Heart left ventricle (tissue), 16 donors: Measurements from ENCODE around the gene THAP3. TPM values are rescaled to one million over a fixed set of nuclear protein-coding genes. Genes with fewer than 3 reads are reported as not detected.

Source experiments
- ATAC-seq, 4 donors: fragments of 200-7000 bp; cut with Tn5 transposase; one replicate each; pipeline ENCODE4 v1.9.1; 2020 to 2022; ENCODE audit warnings: moderate library complexity in 4 of 4, mild to moderate bottlenecking in 3 of 4, moderate number of reproducible peaks in 1 of 4
- DNase-seq, 5 donors: peaks; one replicate each; pipeline ENCODE4 v3.0.0-alpha.2; 2020
- H3K27ac ChIP-seq, 12 donors: fragments of 200-600 bp; sonication (generic) in 4 of 12; one replicate each; pipeline versions ENCODE4 v1.5.0 to v1.8.0; 2016 to 2022; ENCODE audit warnings: mild to moderate bottlenecking in 2 of 12
- H3K27me3 ChIP-seq, 9 donors: fragments of 200-600 bp; sonication (generic) in 2 of 9; one replicate each; pipeline versions ENCODE4 v1.5.1 to v1.8.0; 2016 to 2022; ENCODE audit warnings: mild to moderate bottlenecking in 3 of 9
- H3K36me3 ChIP-seq, 9 donors: fragments of 200-600 bp; sonication (generic) in 2 of 9; one replicate each; pipeline versions ENCODE4 v1.5.0 to v1.8.0; 2018 to 2022; ENCODE audit warnings: mild to moderate bottlenecking in 2 of 9
- H3K4me1 ChIP-seq, 12 donors: fragments of 200-600 bp; sonication (generic) in 4 of 12; one replicate each; pipeline versions ENCODE4 v1.5.0 to v1.8.0; 2016 to 2022; ENCODE audit warnings: mild to moderate bottlenecking in 3 of 12
- H3K4me3 ChIP-seq, 12 donors: fragments of 200-600 bp; sonication (generic) in 4 of 12; one replicate each; pipeline versions ENCODE4 v1.5.0 to v1.8.0; 2017 to 2022; ENCODE audit warnings: mild to moderate bottlenecking in 9 of 12, moderate library complexity in 4 of 12
- H3K9me3 ChIP-seq, 12 donors: fragments of 200-600 bp; sonication (generic) in 4 of 12; one replicate each; pipeline versions ENCODE4 v1.5.0 to v1.8.0; 2016 to 2022; ENCODE audit warnings: mild to moderate bottlenecking in 1 of 12
- CTCF ChIP-seq, 12 donors: fragments of 200-600 bp; sonication (generic) in 4 of 12; IDR thresholded peaks; one replicate each; pipeline versions ENCODE4 v1.5.0 to v1.8.0; 2018 to 2022; ENCODE audit warnings: antibody characterized with exemption in 12 of 12, mild to moderate bottlenecking in 5 of 12
- POLR2A ChIP-seq, 2 donors: fragments of 450-650 bp; IDR thresholded peaks; one replicate each; pipeline ENCODE4 v1.6.1; 2017; ENCODE audit warnings: antibody characterized with exemption in 2 of 2, mild to moderate bottlenecking in 2 of 2, moderate library complexity in 2 of 2
- WGBS, 4 donors: extraction: QIAGEN DNeasy Blood & Tissue Kit in 2 of 4; methylation state at CpG; one replicate each; pipeline versions ENCODE4 v1.1.5 to v1.1.7; 2013 to 2018; 5-methylcytosine and 5-hydroxymethylcytosine counted together
- intact Hi-C, 10 donors: fragments of 100-400 bp; cut with DNase I; formaldehyde crosslinking; loops; one replicate each; pipeline versions ENCODE4 v1.11.1 to v1.14.2; 2022
- polyA plus RNA-seq, 2 donors: library from polyadenylated mRNA; stranded (reverse); fragments of 200-250 nt; gene quantifications; one replicate each; pipeline ENCODE4 v1.2.3, GENCODE V29; 2013
- total RNA-seq, 9 donors: library from RNA; depleted of rRNA in 2 of 9; stranded (reverse); fragments of >200 nt in 2 of 9; fragmentation: NEBNext Ultra II Directional in 3 of 9; extraction: Animal tissue kit (Norgen Biotek cat#: 25700) in 3 of 9; gene quantifications; one replicate each; pipeline versions ENCODE4 v1.1.0 to v1.2.4, GENCODE V29; 2016 to 2023
- donor health status: ischemic (EF 13 %, LVEDD 7.1; RV severe dilation, severe dysfunction).
- donor health status: healthy with polysubstance abuse.
- donor health status: DM: no; HTN: yes; CAD: no.
- donor health status: DM: no; HTN: no; CAD: no.
- donor health status: ischemic (EF 25% LVEDD 6.9; RV normal size, moderate dysfunction).
- donor health status: ischemic (EF 25% LVEDD 5.7; RV mildly dilated, moderate dysfunction).
- donor health status: healthy.
- donor health status: DM: yes; HTN: yes; CAD: no.
- donor health status: ischemic (EF 35%, LVEDD 5.7; RV mildly dilated, moderate dysfunction).
- donor health status: nonischemic (EF 11% LVEDD 7.7; RV severe dilation, severe dysfunction).
- donor health status: DM: yes; HTN: yes; CAD: no.
- donor health status: PGD.
- donor health status: ischemic (EF 29% LVEDD 5.4; RV normal size, mild dysfunction).
- donor health status: nonischemic (EF 23%, LVEDD 6.1; RV moderate dilation, normal function).

THAP3 gene
- total and polyA plus RNA-seq, 11 donors = 7.5 to 22.1 (median 14.0) TPM

GRCh38 chr1:6594977-6595740 is 29.5 kb upstream of the THAP3 start:
- DNase-seq (no peak), ATAC-seq (no peak)
- Histone ChIP-seq H3K36me3 (peaks cover 0 to 92% (median 84%) of the 10 kb centered on the region in 9 donors), H3K9me3 (no peaks in the 10 kb centered on the region), H3K4me3 (no peak overlapping the region), H3K4me1 (peaks cover 6 to 97% (median 61%) of the 10 kb centered on the region in 12 donors), H3K27me3 (no peaks in the 10 kb centered on the region), H3K27ac (peak overlapping the region in 1 of 12 donors; percentile 98)
- TF ChIP-seq POLR2A (IDR thresholded peaks at IDR 0.05) (no peak), CTCF (IDR thresholded peaks at IDR 0.05) (no peak)
- intact Hi-C loops = no loop called here
- WGBS, 4 donors = 84 to 94% (median 90%) methylated on average over 4 to 11 of the region's 11 CpGs

GRCh38 chr1:6596351-6596750 is 28.3 kb upstream of the THAP3 start:
- H3K36me3 ChIP-seq = peaks cover 0 to 81% (median 73%) of the 10 kb centered on the region in 9 donors
- intact Hi-C loops = no loop called here
- WGBS, 4 donors = 54 to 60% (median 57%) methylated on average over 7 of the region's 7 CpGs
- H3K27ac ChIP-seq = peak overlapping the region in 11 of 12 donors; percentile 42 to 100 (median 67)
- TF ChIP-seq POLR2A (IDR thresholded peaks at IDR 0.05) (no peak), CTCF (IDR thresholded peaks at IDR 0.05) (no peak)
- DNase-seq (no peak), ATAC-seq (no peak)
- peak overlapping the region in 6 of 12 donors; percentile 2 to 30 (median 4) for H3K4me3 ChIP-seq
- H3K9me3 ChIP-seq = no peaks in the 10 kb centered on the region
- no peaks in the 10 kb centered on the region for H3K27me3 ChIP-seq
- H3K4me1 ChIP-seq = peaks cover 10 to 94% (median 60%) of the 10 kb centered on the region in 12 donors

GRCh38 chr1:6596886-6597776 is 27.5 kb upstream of the THAP3 start:
- peaks cover 10 to 86% (median 53%) of the 10 kb centered on the region in 12 donors for H3K4me1 ChIP-seq
- ATAC-seq = peak in 3 of 4 donors; percentile 8 to 41 (median 9)
- no peak for TF ChIP-seq POLR2A (IDR thresholded peaks at IDR 0.05)
- TF ChIP-seq CTCF (IDR thresholded peaks at IDR 0.05) = no peak
- H3K36me3 ChIP-seq = peaks cover 0 to 73% (median 68%) of the 10 kb centered on the region in 9 donors
- H3K27ac ChIP-seq = peak overlapping the region in 11 of 12 donors; percentile 42 to 100 (median 67)
- no peaks in the 10 kb centered on the region for H3K9me3 ChIP-seq
- WGBS, 4 donors = 54 to 61% (median 57%) methylated on average over 13 to 15 of the region's 15 CpGs
- intact Hi-C loops = no loop called here
- no peak for DNase-seq
- H3K27me3 ChIP-seq = no peaks in the 10 kb centered on the region
- peak overlapping the region in 7 of 12 donors; percentile 2 to 30 (median 4) for H3K4me3 ChIP-seq

GRCh38 chr1:6597777-6598131 is 26.9 kb upstream of the THAP3 start:
- peaks cover 10 to 80% (median 49%) of the 10 kb centered on the region in 12 donors for H3K4me1 ChIP-seq
- no peaks in the 10 kb centered on the region for H3K9me3 ChIP-seq
- ATAC-seq = no peak
- peaks cover 0 to 67% (median 62%) of the 10 kb centered on the region in 9 donors for H3K36me3 ChIP-seq
- 64 to 71% (median 67%) methylated on average over 5 to 6 of the region's 6 CpGs for WGBS, 4 donors
- peak overlapping the region in 11 of 12 donors; percentile 15 to 100 (median 67) for H3K27ac ChIP-seq
- DNase-seq = no peak
- no peaks in the 10 kb centered on the region for H3K27me3 ChIP-seq
- intact Hi-C loops = no loop called here
- peak overlapping the region in 2 of 12 donors; percentile 2 to 4 for H3K4me3 ChIP-seq
- no peak for TF ChIP-seq CTCF (IDR thresholded peaks at IDR 0.05)
- no peak for TF ChIP-seq POLR2A (IDR thresholded peaks at IDR 0.05)
